DND-41 (cell line): ENCODE measurements around the gene CANT1.

Experiments
- ATAC-seq: fragments of 200-7000 bp; cut with Tn5 transposase; 3 replicates; pipeline ENCODE4 v1.9.1; 2021; ENCODE audit warnings: low read depth; ENCODE audit not compliant: insufficient read depth
- DNase-seq: peaks from one replicate; pipeline ENCODE4 v3.0.0-alpha.2; 2020
- H2AFZ ChIP-seq: 2 replicates; pipeline ENCODE4 v1.6.0; 2012; ENCODE audit warnings: low read depth, low read length
- H3K27ac ChIP-seq: 2 replicates; pipeline ENCODE4 v1.5.1; 2012; ENCODE audit warnings: low read length, inconsistent platforms
- H3K27me3 ChIP-seq: fragments of 200-600 bp; sonication (generic); 2 replicates; pipeline ENCODE4 v1.6.0; 2012; ENCODE audit warnings: low read length, mild to moderate bottlenecking, inconsistent platforms; ENCODE audit not compliant: insufficient read depth, poor library complexity
- H3K36me3 ChIP-seq: 2 replicates; pipeline ENCODE4 v1.5.1; 2012; ENCODE audit warnings: low read length, inconsistent platforms; ENCODE audit not compliant: insufficient read depth
- H3K4me1 ChIP-seq: 2 replicates; pipeline ENCODE4 v1.5.1; 2012; ENCODE audit warnings: mild to moderate bottlenecking, low read length; ENCODE audit not compliant: insufficient read depth
- H3K4me2 ChIP-seq: 2 replicates; pipeline ENCODE4 v1.6.0; 2012; ENCODE audit warnings: mild to moderate bottlenecking, moderate library complexity, low read length, inconsistent platforms; ENCODE audit not compliant: insufficient read depth
- H3K4me3 ChIP-seq, 2 experiments: fragments of 200-600 bp in 1 of 2; shearing (Covaris generic) in 1 of 2; 2 replicates each; pipeline ENCODE4 v1.5.1; 2012 to 2016; ENCODE audit warnings: inconsistent platforms in 2 of 2, low read length in 2 of 2, mild to moderate bottlenecking in 2 of 2, low read depth in 1 of 2, moderate library complexity in 1 of 2
- H3K79me2 ChIP-seq: 2 replicates; pipeline ENCODE4 v1.6.0; 2012; ENCODE audit warnings: low read length, inconsistent platforms; ENCODE audit not compliant: insufficient read depth
- H3K9ac ChIP-seq: 2 replicates; pipeline ENCODE4 v1.6.0; 2012; ENCODE audit warnings: low read depth, mild to moderate bottlenecking, inconsistent platforms, low read length, moderate library complexity
- H3K9me3 ChIP-seq: 2 replicates; pipeline ENCODE4 v1.5.1; 2012; ENCODE audit warnings: low read length, moderate library complexity, mild to moderate bottlenecking, inconsistent platforms; ENCODE audit not compliant: insufficient read depth, severe bottlenecking
- H4K20me1 ChIP-seq: 2 replicates; pipeline ENCODE4 v1.6.0; 2012; ENCODE audit warnings: low read length; ENCODE audit not compliant: insufficient read depth
- CTCF ChIP-seq: IDR thresholded peaks from 2 replicates; pipeline ENCODE4 v1.5.1; 2012; ENCODE audit warnings: borderline replicate concordance, low read length, moderate library complexity, mild to moderate bottlenecking; ENCODE audit not compliant: poor library complexity, severe bottlenecking; ENCODE audit errors: extremely low read depth
- EZH2 ChIP-seq: IDR thresholded peaks from 3 replicates; pipeline ENCODE4 v1.6.1; 2012; ENCODE audit warnings: borderline replicate concordance, low read depth, mild to moderate bottlenecking, moderate library complexity, low read length, inconsistent platforms; ENCODE audit not compliant: severe bottlenecking

CANT1 gene

GRCh38 chr17:78991906-78992532, 17.5 kb downstream of the CANT1 start:
- no peaks in the 10 kb centered on the region for H3K27me3 ChIP-seq
- ATAC-seq, result no peak
- no peak for DNase-seq
- no peak overlapping the region for H3K9ac ChIP-seq
- no peaks in the 10 kb centered on the region for H3K4me1 ChIP-seq
- H3K9me3 ChIP-seq, result no peaks in the 10 kb centered on the region
- no peak overlapping the region for H3K27ac ChIP-seq
- no peak for TF ChIP-seq CTCF
- no peak for TF ChIP-seq EZH2
- no peak overlapping the region for H3K4me2 ChIP-seq
- H2AFZ ChIP-seq, result no peak overlapping the region
- 0 out of 2 replicates have a peak, but pooled peaks cover 9% of the 10 kb centered on the region for H3K79me2 ChIP-seq
- peaks cover 39% of the 10 kb centered on the region for H4K20me1 ChIP-seq
- no peak overlapping the region for H3K4me3 ChIP-seq
- H3K36me3 ChIP-seq, result peaks cover 69% of the 10 kb centered on the region

DNA sequence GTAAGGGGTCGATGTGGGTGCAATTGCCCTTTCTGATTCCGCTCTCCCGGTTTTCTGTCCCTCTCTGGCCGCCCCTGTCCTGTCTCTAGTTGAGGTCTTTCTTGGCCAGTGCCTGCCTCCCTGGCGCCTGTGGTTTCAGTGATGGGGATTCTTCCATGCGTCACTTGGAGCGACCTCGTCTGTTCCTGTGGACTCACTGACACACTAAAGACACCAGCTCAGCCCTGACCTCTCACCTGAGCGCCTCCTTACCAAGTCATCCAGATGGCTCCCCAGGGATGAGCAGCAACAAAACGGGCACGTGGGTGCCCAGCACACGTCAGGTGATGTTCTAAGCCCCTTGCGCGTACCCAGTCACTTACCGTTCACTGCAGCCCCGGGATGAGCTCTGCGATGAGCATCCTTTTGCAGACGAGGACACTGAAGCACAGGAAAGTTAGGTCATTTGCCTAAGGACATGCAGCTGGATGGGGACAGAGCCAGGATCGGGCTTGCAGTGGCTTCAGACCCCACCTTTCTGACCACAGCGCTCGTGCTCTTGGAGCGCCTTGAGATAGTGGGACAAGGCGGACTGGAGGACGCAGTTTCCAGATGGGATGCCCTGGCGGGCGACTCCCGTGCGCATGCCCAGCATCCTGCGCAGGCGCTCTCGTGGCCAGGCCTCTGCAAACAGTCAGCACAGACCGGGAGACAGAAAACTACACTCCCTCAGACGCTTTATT, 18.4 kb downstream of the CANT1 start:
- Histone ChIP-seq H3K36me3 (peaks cover 61% of the 10 kb centered on the region), H2AFZ (no peak overlapping the region), H3K9ac (no peak overlapping the region), H3K27me3 (no peaks in the 10 kb centered on the region), H4K20me1 (peaks cover 31% of the 10 kb centered on the region), H3K9me3 (no peaks in the 10 kb centered on the region), H3K4me1 (no peaks in the 10 kb centered on the region), H3K79me2 (0 out of 2 replicates have a peak, but pooled peaks cover 7% of the 10 kb centered on the region), H3K27ac (no peak overlapping the region), H3K4me3 (no peak overlapping the region), H3K4me2 (no peak overlapping the region)
- DNase-seq (no peak), ATAC-seq (no peak)
- TF ChIP-seq EZH2 (no peak), CTCF (no peak)

GRCh38 chr17:78990349-78991016, 19.1 kb downstream of the CANT1 start:
- DNase-seq (no peak), ATAC-seq (no peak)
- H3K36me3 ChIP-seq, result peaks cover 54% of the 10 kb centered on the region
- TF ChIP-seq CTCF (no peak), EZH2 (no peak)
- no peaks in the 10 kb centered on the region for H3K27me3 ChIP-seq
- 0 out of 2 replicates have a peak, but pooled peaks cover 7% of the 10 kb centered on the region for H3K79me2 ChIP-seq
- H3K4me2 ChIP-seq, result no peak overlapping the region
- H3K4me3 ChIP-seq, result no peak overlapping the region
- H3K27ac ChIP-seq, result no peak overlapping the region
- no peaks in the 10 kb centered on the region for H3K4me1 ChIP-seq
- H4K20me1 ChIP-seq, result peaks cover 27% of the 10 kb centered on the region
- no peak overlapping the region for H2AFZ ChIP-seq
- no peak overlapping the region for H3K9ac ChIP-seq
- no peaks in the 10 kb centered on the region for H3K9me3 ChIP-seq
